ENCODE results near the gene ZNF678. TPM values are rescaled to one million over a fixed set of nuclear protein-coding genes. Genes with fewer than 3 reads are reported as not detected.

ZNF678 gene
- total and polyA plus RNA-seq, 9 of the 15 experiments (the other 6 are each of a cell fraction or from before 2014, with no cell fraction given): 3.0 to 16.8 (median 8.0) TPM

DNA sequence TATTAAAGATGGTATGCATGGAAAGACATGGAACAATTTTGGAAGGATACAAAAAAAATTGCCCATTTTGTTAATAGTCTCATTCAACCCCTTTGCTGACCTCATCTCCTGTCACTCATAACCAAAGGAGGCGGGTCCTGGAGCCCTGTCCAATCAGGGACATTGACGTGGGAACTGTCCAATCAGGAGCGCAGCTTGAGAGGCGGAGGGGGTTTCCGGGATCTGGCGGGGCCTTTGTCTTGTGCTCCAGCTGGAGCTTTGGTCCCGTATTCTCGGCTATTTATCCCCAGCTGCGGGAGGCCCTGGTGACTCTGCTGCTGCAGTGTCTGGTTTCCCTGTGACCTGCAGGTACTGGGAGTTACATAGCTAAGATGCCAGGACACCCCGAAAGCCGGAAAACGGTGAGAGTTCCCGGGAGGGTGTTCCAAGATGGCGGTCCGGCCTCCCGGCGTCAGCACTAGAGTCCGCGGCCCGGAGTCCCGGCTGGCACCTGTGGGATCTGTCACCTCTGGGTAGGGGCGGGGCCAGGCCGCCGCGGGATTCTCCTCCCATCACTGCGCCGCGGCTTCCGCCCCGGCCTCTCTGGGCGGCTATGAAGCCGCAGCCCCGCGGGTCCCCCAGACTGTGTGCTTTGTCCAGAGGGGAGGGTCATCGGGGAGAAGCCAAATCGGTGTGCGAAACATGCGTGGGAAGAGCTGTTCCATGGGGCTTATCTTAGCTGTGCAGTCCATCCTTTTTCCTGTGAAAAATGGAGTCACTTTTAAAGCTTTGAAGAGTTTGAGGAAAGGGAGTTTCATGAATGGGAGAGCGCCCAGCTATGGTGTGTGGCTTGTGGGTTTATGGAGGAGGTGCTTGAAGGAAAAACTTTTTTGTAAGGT lies at the start of gene ZNF678 (continued):
- TF ChIP-seq, protein P1, sequence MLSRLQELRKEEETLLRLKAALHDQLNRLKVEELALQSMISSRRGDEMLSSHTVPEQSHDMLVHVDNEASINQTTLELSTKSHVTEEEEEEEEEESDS (CRISPR knock-in tag; IDR thresholded peaks at IDR 0.05): no peak
- TF ChIP-seq, protein P2, sequence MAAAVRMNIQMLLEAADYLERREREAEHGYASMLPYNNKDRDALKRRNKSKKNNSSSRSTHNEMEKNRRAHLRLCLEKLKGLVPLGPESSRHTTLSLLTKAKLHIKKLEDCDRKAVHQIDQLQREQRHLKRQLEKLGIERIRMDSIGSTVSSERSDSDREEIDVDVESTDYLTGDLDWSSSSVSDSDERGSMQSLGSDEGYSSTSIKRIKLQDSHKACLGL (CRISPR knock-in tag; IDR thresholded peaks at IDR 0.05; ENCODE audit: borderline replicate concordance, poor library complexity, severe bottlenecking): no peak
- TF ChIP-seq KDM1A (IDR thresholded peaks at IDR 0.05) (peak; percentile 41 to 68; a peak in 2 of 4 replicates), FOXP1 (CRISPR knock-in tag; IDR thresholded peaks at IDR 0.05) (no peak), TCF7 (IDR thresholded peaks at IDR 0.05; ENCODE audit: borderline replicate concordance) (no peak), RBM34 (IDR thresholded peaks at IDR 0.05; ENCODE audit: borderline replicate concordance, insufficient read depth, low read length) (no peak), TFAM (CRISPR knock-in tag; conservative IDR thresholded peaks at IDR 0.05) (no peak), ZNF124 (CRISPR knock-in tag; IDR thresholded peaks at IDR 0.05) (no peak), ZFP30 (CRISPR knock-in tag; IDR thresholded peaks at IDR 0.05; ENCODE audit: borderline replicate concordance) (no peak), CEBPB (tag; IDR thresholded peaks at IDR 0.05) (no peak), ZNF445 (CRISPR knock-in tag; IDR thresholded peaks at IDR 0.05; ENCODE audit: low read depth) (no peak), ZNF778 (CRISPR knock-in tag; IDR thresholded peaks at IDR 0.05) (no peak), SMAD1 (IDR thresholded peaks at IDR 0.05; ENCODE audit: low read depth, low read length, partially characterized antibody) (peak; percentile 83), GABPB2 (CRISPR knock-in tag; conservative IDR thresholded peaks at IDR 0.05) (no peak), TAF9B (IDR thresholded peaks at IDR 0.05; ENCODE audit: partially characterized antibody) (peak; percentile 53), EP400 (IDR thresholded peaks at IDR 0.05) (peak; percentile 97)
- TF ChIP-seq, protein P3, sequence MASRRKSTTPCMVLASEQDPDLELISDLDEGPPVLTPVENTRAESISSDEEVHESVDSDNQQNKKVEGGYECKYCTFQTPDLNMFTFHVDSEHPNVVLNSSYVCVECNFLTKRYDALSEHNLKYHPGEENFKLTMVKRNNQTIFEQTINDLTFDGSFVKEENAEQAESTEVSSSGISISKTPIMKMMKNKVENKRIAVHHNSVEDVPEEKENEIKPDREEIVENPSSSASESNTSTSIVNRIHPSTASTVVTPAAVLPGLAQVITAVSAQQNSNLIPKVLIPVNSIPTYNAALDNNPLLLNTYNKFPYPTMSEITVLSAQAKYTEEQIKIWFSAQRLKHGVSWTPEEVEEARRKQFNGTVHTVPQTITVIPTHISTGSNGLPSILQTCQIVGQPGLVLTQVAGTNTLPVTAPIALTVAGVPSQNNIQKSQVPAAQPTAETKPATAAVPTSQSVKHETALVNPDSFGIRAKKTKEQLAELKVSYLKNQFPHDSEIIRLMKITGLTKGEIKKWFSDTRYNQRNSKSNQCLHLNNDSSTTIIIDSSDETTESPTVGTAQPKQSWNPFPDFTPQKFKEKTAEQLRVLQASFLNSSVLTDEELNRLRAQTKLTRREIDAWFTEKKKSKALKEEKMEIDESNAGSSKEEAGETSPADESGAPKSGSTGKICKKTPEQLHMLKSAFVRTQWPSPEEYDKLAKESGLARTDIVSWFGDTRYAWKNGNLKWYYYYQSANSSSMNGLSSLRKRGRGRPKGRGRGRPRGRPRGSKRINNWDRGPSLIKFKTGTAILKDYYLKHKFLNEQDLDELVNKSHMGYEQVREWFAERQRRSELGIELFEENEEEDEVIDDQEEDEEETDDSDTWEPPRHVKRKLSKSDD (conservative IDR thresholded peaks at IDR 0.05; ENCODE audit: low read length): peak; percentile 80; the same call in 1 of the 2 replicates
- TF ChIP-seq, protein P4, sequence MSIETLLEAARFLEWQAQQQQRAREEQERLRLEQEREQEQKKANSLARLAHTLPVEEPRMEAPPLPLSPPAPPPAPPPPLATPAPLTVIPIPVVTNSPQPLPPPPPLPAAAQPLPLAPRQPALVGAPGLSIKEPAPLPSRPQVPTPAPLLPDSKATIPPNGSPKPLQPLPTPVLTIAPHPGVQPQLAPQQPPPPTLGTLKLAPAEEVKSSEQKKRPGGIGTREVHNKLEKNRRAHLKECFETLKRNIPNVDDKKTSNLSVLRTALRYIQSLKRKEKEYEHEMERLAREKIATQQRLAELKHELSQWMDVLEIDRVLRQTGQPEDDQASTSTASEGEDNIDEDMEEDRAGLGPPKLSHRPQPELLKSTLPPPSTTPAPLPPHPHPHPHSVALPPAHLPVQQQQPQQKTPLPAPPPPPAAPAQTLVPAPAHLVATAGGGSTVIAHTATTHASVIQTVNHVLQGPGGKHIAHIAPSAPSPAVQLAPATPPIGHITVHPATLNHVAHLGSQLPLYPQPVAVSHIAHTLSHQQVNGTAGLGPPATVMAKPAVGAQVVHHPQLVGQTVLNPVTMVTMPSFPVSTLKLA (conservative IDR thresholded peaks at IDR 0.05): peak; percentile 28 to 81; a peak in 3 of 4 replicates

Measured in K562 (cell line).